PFSK-1 (cell line): ENCODE results near the gene CREB3L1.

ENCODE experiments used
- FOXP2 ChIP-seq: optimal IDR thresholded peaks from 2 replicates; pipeline ENCODE3; 2011; ENCODE audit warnings: borderline replicate concordance, control low read depth, inconsistent platforms; ENCODE audit not compliant: insufficient read depth; ENCODE audit errors: extremely low read length, extremely low read depth
- POLR2AphosphoS5 ChIP-seq: IDR thresholded peaks from 2 replicates; pipeline ENCODE4 v1.6.1; 2012; ENCODE audit warnings: low read depth, mild to moderate bottlenecking, control low read depth, low read length, moderate library complexity
- TAF1 ChIP-seq: IDR thresholded peaks from 2 replicates; pipeline ENCODE4 v1.6.1; 2012; ENCODE audit warnings: low read length, control low read depth, borderline replicate concordance; ENCODE audit not compliant: insufficient read depth

DNA sequence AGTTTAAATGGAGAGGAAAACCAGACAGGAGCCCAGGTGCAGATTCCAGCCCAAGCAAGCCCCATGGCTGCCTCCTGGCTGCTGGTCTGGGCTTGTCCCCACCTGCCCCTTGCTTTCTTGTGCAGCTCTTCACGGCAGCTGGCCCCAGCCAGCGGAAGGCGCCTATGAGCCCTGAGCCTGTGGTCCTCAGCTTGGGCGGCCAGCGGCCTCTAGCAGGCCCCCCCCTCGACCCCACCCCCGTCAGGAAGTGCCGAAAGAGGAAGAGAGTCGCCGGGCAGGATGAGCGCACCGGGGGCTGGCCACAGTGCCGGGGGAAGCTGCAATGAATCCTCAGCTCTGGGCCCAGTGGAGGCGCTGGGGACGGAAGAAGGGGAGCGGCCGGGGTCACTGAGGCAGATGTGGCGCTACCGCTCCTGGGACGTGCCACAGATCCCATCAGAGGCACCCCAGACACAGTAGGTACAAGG lies 67.7 kb downstream of the CREB3L1 start:
- TF ChIP-seq FOXP2 (no peak), POLR2AphosphoS5 (peak; percentile 68; the same call in 1 of the 2 replicates), TAF1 (peak; percentile 67)
